GM20431 (cell line): ENCODE measurements around the gene CAMTA1.

Source experiments
- in situ Hi-C: fragments of 300-500 bp; cut with MseI, MboI; formaldehyde crosslinking; loops from one replicate; pipeline ENCODE4 v1.15.0; 2020; ENCODE audit warnings: low sequenced_read_pairs; ENCODE audit not compliant: unreplicated experiment

Gene CAMTA1

DNA sequence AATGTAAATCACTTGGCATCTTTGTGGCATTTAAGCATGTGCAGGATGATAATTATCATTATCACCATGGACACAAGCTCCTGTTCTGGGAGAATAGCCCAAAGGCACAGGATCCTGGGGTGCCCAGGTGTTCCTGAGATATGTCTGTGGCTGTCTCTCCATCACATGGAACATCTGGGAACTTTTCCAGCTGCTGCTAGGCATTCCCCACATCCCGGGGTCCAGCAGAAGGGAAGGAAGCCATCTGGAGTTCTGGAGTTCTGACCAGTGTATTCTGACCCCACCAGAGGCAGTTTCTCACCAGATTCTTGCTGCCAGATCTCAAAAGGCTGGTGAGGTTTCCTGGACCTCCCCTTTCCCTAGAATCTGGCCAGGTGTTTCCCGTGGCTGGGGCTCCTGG is 726.1 kb downstream of the CAMTA1 start:
- in situ Hi-C loops = no loop called here

- in situ Hi-C loops = no loop called here
Measured at GRCh38 chr1:7513081-7513480, 727.8 kb downstream of the CAMTA1 start.

DNA sequence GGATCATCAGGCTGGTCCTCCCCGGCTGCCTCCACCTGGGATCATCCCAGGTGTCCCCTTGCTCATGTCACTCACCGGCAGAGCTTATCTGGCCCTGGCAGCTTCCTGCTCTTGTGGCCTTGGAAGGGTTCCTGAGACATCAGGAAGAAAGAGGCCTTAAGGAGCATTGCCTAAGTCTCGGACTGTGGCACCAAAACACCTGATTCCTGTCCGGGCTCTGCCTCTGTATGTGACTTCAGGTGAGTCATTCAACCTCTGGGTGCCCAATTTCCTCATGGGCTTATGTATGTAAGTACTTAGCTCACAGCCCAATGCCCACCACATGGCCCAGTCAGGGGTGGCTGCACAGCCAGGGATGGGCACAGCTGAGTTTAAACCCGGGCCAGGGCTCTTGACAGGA is 729.9 kb downstream of the CAMTA1 start:
- in situ Hi-C loops = no loop called here

DNA sequence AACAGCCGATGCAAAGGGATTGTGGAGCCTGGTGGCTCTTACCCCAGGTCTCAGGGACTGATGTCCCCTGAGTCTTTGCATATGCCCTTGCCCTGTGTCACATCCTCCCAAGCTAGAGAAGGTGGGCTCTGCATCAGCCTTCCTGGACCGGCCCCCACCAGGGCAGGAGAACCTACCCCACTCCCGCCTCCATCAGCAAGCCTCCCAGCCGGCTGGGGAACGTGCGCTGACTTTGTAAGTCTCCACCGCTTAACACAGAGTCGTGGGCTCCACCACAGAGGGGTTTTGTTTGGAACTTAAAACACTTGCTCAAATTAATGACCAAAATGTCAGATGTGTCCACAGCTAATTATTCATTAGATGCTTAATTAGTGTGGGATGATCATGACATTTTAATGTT is 730.6 kb downstream of the CAMTA1 start:
- in situ Hi-C loops = no loop called here

- in situ Hi-C loops = no loop called here
Measured at GRCh38 chr1:7516341-7516740, 731.1 kb downstream of the CAMTA1 start.

DNA sequence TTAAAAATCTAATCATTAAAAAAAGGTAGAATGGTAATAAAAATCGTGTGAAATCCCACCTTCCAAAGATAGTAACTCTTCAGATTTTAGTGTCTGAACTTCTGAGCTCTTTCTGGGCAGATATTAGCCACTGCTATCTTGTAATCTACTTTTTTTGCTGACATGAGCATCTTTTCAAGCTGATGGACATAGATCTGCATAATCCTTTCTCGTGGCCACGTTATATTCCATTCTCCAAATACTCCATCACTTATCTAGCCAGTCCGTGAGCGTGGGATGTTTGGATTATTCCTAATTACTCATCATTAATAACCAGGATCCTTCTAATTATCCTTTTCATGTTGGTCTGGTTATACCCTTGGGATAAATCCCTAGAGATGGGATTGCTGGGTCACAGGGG is 731.7 kb downstream of the CAMTA1 start:
- in situ Hi-C loops = no loop called here

DNA sequence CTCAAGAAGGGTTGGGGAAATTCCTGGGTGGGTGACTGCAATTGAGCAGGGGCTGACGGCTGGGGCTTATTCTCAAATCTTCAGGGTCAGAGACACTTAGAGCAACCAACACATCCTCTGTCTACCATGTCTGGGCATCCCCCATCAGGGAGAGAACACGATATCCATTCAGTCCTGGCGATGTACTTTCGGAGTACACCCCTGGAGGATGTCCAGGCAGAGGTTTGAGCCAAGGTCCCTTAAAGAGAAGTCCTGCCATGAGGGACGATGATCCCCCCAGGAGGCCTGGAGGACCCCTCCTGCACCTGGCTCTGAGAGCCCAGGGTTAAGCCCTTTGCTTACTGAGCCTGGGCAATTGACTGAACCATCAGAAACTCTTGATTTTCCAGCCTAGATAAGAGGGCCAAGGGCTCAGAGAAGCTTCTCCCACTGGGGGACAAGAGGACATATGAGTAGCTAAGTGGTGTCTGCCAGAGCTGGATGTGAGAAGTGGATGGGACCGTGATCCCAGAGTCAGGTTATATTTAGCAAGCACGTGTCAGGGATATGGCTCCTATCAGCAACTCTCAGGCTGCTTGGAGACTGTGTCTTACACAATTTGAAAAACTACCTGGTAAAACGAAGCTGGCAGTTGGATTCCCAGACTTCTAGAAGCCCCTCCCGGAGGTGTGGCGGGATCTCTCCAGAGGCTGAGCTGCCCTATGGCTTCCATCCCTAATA is 732.5 kb downstream of the CAMTA1 start:
- in situ Hi-C loops = no loop called here

DNA sequence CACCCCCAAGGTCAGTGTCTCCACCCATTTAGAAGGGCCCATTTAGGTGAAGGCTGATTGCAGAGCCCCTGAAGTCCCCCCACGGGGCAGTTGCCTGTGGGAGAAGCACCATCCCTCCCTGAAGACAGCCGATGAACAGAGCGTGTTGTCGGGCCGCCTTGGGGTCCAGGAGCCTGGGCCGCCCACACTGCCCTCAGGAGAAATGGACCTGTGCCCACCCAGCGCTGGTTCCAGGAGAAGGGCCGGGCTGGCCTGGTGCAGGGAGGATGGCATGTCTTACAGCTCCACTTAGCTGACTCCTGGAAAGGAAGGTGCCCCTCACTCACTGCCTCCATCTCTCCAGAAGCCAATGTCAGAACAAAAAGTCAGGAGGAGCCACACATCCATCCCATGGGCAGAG is 733.2 kb downstream of the CAMTA1 start:
- in situ Hi-C loops = no loop called here

- in situ Hi-C loops = no loop called here
Measured at GRCh38 chr1:7519181-7519860, 734.1 kb downstream of the CAMTA1 start.

DNA sequence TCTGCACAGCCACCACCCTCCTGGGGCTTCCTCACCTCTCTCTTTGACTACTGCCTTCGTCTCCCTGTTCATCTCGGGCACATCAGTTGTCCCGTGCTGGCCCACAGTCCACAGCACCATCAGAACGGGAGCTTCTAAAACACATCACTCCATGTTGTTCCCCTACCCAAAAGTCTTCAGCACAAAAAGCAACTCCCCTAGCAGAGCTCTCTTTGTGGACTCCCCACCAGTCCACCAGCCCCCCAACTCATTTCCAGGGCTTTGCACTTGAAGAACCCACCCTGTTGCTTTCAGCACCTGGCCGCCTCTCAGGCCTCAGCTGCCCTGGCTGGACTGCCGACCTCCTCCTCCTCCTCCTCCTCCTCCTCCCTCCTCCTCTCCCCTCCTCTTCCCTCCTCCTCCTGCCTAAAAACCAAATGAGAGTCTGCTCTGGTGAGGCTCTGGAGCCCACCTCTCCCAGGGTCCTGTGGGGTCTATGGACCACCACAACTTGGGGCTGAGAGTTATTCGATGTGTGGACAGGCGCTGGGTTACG is 734.7 kb downstream of the CAMTA1 start:
- in situ Hi-C loops = no loop called here

DNA sequence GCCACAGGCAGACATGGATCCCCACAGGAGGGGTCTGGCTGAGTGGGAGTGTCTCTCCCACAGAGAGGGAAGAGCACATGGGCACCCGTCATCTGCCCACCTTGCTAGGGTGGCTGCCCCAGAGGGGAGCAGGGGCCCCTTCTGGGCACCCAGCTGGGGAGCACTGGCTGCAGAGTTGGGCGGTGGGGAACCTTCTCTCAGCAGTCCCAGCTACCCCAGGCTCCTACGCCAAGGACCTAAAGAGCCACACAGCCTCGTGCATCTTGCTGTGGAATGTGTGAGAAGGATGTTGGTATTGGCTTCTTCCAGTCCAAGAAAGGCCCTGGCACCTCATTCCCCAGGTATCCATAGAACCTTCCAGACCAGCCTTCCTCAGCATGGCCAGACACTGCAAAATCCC is 735.2 kb downstream of the CAMTA1 start:
- in situ Hi-C loops = no loop called here

DNA sequence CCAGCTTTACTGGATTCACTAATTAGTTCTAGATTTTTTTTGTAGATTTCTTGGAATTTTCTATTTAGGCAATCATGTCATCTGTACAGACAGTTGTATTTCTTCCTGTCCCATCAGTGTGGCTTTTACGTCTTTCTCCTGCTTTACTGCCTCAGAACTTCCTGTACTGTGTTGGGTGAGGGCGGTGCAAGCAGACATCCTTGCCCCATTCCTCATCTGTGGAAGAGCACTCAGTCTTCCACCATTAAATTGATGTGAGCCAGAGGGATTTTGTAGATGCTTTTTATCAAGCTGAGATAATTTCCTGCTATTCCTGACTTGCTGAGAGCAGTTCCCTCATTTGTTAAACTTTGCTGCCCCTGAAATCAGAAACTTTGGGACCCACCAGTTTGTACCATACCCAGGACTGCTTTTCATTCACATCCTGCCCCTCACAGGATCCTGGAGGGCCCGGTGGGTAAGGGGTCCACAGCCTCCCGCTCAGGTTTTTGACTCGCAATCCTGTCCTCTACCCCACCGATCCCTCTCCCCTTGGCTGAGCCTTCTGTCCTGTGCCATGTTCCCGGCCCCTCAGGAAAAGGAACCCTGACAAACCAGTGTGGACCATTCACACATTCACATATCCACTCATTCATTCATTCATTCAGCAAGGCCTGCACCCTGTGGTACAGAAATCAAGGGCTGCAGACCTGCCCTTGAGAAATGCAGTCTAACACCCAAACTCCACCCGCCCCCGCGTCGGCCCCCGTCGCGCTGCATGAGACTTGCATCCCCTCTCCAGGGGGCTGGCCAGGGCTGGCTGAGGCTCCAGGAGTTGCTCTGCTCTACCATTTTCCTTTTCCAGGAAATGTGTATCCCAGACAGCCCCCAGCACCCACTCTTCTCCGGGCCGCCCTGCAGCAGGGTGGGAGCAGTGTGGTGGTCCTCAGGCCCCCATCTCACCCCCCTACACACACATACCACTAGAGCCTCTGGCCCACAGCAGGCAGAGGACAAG is 739.4 kb downstream of the CAMTA1 start:
- in situ Hi-C loops = no loop called here

- in situ Hi-C loops = no loop called here
Measured at GRCh38 chr1:7525338-7526063, 740.2 kb downstream of the CAMTA1 start.

DNA sequence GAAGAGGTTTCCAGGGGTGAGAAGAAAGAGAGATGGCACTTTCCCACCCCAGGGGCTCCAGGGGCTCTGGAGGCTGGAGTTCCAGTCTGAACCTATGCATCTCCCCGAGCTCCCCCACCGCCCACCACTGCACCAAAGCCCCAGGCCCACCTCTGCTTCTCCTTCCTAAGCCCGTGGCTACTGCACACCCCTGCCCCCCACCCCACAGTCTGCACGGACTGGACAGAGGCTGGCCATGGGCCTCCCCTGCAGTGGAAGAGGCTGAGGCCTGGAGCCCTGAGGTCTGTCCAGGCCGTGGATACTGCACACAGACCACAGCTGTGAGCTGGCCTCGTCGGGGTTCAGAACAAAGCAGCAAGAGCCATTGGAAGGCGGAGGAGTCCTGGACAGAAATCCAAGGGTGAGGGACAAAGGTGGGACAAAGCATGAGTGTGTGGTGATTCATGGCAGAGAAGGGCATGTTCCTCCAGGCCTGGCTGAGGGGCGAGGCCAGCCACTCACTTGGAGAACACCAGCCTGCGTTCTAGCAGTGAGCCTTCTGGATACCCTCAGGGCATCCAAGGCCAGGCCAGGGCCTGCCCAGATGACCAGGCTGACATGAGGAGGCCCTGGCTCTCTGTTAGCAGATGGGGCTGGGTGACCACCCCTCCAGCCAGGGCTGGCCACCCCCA is 741.1 kb downstream of the CAMTA1 start:
- in situ Hi-C loops = no loop called here

DNA sequence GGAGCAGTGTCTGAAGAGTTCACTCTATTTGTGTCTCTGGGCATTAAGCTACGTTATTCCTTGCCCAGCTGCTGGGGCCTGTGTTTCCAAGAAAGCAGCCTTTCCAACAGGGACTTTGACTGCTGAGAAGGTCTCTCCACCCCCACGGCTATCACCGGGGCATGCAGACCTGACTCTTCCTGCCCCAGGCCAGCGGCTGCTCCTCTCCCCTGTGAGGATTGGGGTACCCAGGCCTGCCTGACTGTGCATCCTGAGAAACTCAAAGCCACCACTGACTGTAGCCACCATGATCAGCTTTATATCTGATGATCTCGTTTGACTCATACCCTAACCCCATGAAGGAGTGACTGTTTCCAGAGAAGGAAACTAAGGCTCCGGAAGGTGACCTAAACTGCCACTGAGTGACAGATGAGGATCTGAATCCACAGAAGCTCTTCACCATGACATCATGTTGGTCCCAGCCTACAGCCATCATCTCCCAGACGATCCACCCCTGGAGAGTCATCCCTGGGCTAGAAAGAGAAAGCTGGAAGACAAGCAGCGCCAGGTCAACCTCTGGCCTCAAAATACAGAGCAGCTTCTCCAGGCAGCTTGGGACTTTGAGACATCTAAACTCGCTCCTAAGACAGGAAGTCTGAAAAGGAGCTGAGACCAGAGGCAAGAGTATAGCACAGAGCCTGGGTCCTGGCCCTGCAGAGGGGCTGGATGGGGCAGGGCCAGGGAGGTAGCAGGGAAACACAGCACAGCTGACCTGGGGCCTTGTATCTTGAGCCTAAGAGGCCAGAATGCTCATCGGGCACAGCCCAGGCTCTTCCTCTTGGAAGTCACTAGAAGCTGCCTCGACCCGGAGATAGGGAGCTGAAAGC is 741.8 kb downstream of the CAMTA1 start:
- in situ Hi-C loops = no loop called here

GRCh38 chr1:7527733-7528045 is 742.4 kb downstream of the CAMTA1 start:
- in situ Hi-C loops = no loop called here

DNA sequence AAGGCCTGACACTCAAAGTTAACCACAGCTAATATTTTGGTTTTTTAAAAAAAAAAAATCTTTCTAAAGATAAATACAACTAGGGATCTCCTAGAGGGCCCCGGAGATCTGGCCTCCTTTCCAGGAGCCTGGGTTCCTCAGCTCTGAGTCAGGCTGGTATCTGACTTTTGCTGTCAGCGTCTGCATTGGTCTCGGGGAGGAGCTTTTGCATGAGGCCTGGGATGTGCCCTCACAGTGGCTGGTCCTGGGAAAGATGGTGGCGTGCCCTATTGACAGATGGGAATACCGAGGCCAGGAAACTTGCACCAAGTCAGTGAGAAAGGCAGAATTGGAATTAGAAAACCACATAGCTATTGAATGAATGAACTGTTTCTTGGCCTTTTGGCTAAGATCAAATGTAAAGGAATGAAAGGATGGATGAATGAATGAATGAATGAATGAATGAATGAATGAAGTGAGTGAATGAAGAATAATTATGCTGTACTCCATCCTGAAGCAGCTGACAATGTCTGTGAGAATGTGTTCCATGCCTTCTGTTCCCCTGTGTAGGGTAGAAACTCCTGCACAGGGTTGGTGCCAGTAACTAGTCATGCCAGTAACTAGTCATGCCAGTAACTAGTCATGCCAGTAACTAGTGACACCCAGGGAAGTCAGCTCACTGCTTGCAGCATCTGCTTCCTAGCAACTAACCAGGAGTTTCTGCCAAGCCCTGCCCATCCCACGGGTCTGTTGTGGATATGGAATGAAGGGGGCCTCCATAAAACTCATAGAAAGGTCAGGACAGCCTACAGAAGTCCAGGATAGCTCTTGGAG is 743.3 kb downstream of the CAMTA1 start:
- in situ Hi-C loops = no loop called here

- in situ Hi-C loops = no loop called here
Measured at GRCh38 chr1:7529917-7530316, 744.7 kb downstream of the CAMTA1 start.
